ENCODE measurements around the gene TMEM222. TPM values are rescaled to one million over a fixed set of nuclear protein-coding genes. Genes with fewer than 3 reads are reported as not detected.
"Not testable (repeated sequence)": the region's sequence is repeated elsewhere in the genome, so short reads cannot be mapped to it uniquely, and the experiment has no call there.

The TMEM222 gene
- total RNA-seq, 1 donor from 2014 or later: 40.7 TPM

DNA sequence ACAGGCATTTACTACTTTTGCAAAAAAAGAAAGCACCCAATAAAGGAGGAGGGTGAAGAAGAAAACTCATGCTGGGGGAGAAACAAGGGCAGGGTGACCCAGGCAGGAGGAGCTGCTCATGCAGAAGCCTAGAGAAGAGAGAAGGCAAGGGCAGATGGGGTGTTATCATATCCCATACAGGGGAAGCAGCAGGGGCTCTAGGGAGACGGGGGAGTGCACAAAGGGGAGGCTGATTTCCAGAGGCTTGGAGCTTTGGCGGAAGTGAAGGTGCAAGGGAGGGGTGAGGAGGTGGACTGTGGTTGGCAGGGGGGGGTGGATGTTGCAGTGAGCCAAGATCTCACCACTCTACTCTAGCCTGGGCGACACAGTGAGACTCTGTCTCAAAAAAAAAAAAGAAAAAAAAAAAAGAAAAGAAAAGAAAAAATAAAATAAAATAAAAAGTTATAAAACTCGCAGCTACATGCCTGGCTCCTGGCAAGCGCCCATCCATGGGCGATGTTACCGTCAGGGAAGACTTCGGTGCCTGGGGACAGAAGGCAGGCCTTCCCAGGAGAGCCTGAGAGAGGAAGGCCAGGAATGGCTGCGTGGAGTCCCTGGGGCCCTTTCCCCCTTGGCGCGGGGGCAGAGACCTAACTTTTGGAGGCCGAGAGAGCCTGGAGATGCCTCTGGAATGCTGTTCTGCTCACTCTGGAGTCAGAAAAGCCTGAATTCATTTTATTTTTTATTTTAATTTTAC lies 56.0 kb downstream of the TMEM222 start:
- DNase-seq (ENCODE audit: extremely low read depth, low read depth, low spot score): no peak

DNA sequence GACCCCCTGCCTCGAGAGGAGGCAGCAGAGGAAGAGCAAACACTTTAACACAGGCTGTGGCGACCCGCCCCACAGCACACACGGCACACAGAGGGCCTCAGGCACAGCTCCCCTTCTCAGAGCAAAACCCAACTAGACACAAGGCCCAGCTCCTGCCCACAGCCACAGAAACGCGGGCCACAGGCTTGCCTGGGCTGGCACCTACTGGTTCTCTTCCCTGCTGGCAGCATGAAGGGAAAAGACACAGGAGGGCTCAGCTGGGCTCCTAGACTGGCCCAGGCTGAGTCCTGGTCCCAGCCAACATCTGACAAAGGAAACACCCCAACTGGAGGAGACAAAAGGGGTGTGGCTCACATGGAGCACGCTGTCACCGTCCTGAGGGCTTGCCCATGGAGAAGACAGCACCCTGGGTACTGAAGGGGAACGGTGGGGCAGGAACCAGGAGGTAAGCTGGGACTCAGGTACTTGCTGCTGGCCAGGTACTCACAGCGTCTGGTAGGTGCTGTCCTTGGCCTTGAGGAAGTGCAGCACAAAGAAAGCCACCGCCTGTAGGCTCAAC lies 57.7 kb downstream of the TMEM222 start:
- no peak for DNase-seq (ENCODE audit: extremely low read depth, low read depth, low spot score)

DNA sequence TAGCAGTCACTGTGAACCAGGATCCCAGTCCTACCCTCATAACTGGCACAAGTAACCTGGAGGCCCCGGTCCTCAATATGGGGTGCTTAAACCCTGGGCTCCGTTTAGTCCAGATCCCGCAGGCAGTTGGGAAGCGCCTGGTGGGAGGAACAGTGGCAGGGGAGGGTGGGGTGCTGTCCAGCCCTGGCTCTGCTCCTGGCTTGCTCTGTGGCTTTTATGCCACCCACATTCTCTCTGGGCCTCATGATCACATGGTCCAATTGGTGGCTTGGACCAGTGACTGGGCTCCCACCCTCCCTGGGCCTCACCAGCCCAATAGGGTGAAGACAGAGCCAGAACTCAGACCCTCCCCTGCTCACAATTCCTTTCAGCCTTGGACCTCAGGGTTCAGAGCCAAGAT lies 58.3 kb downstream of the TMEM222 start:
- no peak for DNase-seq (ENCODE audit: extremely low read depth, low read depth, low spot score)

DNA sequence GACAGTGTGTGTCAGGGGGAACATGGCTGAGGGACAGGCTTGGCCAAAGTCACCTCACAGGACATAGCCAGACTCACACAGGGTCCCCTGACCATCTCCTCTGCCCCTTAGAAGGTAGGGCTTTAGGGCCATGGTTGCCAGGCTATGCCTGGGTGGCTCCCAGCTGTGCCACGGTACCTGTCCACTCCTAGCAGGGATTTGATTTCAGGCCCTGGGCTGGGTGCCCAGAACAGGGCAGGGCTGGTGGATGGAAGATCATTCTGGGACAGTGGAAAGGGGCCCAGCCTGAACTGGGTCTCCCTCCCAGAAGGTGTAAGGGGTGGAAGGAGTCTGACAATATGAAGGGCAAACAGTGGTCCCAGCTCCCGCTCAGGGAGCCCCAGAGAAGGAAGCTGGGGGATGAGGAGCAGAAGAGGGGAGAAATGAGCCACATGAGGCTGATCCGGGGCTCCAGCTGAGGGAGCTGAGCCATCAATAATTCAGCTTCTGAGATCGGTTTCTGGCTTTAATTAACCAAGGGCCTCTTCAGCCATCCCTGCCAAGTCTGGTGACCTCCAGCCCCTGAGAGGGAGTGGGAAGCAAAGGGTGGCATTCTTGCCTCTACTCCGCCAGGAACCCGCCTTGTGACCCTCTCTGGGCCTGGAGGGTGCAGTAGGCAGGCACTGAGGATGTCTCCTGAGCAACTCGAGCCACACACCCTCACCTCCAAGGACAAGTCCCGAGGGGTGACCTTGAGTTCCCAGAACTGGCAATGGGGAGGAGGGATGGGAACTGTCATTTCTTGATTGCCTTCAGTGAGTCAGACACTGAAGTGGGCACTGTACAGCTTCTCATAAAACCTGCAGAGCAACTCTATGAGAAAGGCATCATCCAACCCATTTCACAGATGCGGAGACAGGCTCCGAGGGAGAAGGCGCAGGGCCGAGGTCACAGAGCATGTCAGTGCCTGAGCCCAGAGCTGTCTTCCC lies 59.1 kb downstream of the TMEM222 start:
- no peak for DNase-seq (ENCODE audit: extremely low read depth, low read depth, low spot score)

DNA sequence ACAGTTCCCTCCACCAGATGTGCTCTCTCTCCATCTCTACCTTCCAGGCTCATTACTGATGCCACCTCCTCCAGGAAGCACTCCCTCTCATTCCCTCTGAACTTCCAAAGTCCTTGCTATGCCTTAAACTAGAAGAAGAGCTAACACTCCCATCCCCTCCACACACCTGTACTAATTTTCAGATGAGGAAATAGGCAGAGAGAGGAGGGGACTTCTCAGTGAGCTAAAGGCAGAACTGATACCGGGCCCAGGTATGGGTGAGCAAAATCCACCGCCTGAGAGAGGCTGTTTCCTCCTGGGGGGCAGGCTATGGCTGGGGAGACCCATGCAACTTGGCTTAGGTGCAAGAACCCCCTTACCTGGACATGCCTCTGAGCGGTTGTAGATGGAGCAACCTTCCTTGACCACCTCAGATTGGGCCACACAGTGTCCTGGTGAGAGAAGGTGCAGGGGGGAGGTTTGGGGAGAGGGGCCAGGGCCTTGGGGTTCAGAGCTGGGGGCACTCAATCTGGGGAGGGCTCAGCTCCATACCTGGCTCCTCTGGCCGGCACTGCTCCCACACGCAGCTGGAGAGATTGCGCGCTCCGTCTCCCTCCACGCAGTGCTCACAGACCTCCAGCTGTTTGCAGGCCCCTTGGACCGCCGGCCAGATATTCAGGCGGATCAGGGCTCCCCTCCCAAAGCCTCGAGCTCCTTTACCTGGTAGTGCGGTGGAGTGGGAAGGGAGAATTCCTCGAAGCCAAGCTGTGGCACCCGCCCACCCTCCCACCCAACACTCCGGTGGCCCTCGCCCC lies 60.2 kb downstream of the TMEM222 start:
- DNase-seq (ENCODE audit: extremely low read depth, low read depth, low spot score): no peak

DNA sequence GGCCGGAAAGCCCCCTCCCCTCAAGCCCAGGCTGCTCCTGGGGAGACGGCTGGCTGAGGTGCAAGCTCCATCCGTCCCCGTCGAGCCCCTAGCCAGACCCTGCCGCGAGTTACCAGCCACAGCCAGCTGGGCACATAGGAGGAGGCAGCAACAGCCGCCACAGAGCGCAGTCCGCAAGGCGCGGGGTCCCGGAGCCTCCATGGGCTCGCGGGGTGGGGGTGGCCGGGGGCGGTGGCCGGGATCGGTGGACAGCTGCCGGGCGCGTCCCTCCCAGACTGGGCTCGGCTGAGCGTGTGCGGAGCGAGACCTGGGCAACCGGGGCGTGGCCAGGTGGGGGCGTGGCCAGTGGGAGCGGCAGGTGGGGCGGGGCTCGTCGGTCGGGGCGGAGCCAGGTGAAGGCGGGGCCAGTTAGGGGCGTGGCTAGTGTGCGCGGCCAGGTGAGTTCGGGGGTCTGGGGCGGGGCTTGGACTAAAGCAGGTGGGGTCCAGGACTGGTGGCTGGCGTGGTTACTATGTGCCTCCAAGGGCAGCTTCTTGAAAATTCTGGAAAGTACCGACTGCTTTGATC lies 61.2 kb downstream of the TMEM222 start, which contains the start of gene CD164L2:
Gene CD164L2 (minus strand): TSS at position 295 of the 567 bp plus-strand sequence. CDS start 94 bp downstream, at position 201.
- no peak for DNase-seq (ENCODE audit: extremely low read depth, low read depth, low spot score)

DNA sequence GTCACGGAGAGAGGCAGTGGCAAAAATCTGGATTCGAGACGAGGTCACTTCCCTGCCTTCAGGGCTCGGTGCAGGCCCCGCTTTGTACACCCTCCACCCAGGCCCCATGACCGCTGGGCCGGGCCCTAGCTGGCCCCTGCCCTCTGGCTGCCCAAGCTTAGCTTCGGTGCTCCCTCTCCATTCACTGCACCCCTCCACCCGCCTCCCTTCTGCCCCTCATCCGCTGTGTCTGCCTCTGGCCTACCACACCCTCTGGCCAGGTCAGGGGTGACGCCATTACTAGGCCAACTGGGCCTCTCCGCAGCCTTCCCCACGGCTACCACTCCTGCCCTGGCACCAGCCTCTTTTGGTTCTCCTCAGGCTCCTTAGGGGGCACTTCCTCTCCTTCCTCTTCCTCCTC lies 61.7 kb downstream of the TMEM222 start:
- DNase-seq (ENCODE audit: extremely low read depth, low read depth, low spot score): no peak

DNA sequence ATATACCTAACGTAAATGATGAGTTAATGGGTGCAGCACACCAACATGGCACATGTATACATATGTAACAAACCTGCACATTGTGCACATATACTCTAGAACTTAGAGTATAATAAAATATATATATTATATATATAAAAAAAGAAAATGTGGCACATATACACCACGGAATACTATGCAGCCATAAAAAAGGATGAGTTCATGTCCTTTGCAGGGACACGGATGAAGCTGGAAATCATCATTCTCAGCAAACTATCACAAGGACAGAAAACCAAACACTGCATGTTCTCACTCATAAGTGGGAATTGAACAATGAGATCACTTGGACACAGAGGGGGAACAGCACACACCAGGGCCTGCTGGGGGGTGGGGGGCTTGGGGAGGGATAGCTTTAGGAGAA lies 62.8 kb downstream of the TMEM222 start:
- not testable (repeated sequence) for DNase-seq (ENCODE audit: extremely low read depth, low read depth, low spot score)

Other genes starting within 250 kb of the TMEM222 start
- gene SLC9A1, start 167.0 kb upstream of the TMEM222 start, total RNA-seq: 64.3 and 112 TPM in 2 replicates
- 36.2 and 43.3 TPM in 2 replicates for gene WDTC1, start 87.5 kb upstream of the TMEM222 start, total RNA-seq
- gene SYTL1, start 19.9 kb downstream of the TMEM222 start, total RNA-seq: 1.8 and 5.4 TPM in 2 replicates
- 13.6 and 17.9 TPM in 2 replicates for gene MAP3K6, start 44.8 kb downstream of the TMEM222 start, total RNA-seq
- gene FCN3, start 52.7 kb downstream of the TMEM222 start, total RNA-seq: not detected in 2 replicates
- not detected in 2 replicates for gene CD164L2, start 61.2 kb downstream of the TMEM222 start, total RNA-seq
- 0.44 and 1.5 TPM in 2 replicates for gene GPR3, start 70.5 kb downstream of the TMEM222 start, total RNA-seq
- gene WASF2, start 168.0 kb downstream of the TMEM222 start, total RNA-seq: 81.5 and 111 TPM in 2 replicates